ENCODE data around the gene CCDC3. TPM values are rescaled to one million over a fixed set of nuclear protein-coding genes. Genes with fewer than 3 reads are reported as not detected.
"Not testable (repeated sequence)": the region's sequence is repeated elsewhere in the genome, so short reads cannot be mapped to it uniquely, and the experiment has no call there.

Gene CCDC3
- total RNA-seq, 1 donor from 2014 or later, result 0.13 TPM

DNA sequence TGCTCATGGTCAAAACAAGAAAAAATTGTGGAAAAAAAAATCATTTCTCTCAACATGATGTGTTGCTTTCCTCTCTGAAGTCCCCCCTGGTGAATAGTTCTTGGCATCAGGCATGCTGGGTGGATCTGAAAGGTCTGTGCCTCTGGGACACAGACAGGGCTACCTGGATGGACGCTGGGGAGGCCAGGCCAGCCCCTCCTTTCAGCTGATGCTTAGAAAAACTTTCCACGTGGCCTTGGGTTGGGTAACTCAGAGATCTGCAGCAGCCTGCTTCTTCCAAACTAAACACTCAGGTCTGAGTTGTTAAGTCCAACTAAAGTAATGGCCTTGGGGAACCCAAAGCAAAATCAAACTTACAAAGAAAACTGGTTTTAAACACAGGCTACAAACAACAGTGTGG, 113.0 kb downstream of the CCDC3 start:
- no peak for DNase-seq (ENCODE audit: low read depth in 2 of 2)

DNA sequence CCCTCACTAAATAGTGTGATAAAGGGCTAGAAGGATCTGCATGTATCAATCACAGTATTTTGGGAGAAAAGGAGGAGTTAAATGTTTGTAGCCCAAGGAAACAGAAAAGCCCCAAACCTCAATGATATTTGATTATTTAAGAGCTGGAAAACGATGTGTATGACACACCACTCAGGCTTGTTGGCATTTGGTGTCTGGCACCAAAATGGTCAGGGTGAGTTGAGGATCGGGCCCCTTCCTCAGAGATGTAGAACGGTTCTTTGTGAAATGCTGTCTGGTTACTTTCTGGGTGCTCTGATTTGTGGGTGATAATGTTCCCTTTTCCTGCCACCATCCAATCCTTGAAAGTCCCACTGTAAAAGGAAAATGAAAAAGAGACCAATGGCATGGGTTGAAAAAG, 113.7 kb downstream of the CCDC3 start:
- DNase-seq (ENCODE audit: low read depth in 2 of 2), result no peak

DNA sequence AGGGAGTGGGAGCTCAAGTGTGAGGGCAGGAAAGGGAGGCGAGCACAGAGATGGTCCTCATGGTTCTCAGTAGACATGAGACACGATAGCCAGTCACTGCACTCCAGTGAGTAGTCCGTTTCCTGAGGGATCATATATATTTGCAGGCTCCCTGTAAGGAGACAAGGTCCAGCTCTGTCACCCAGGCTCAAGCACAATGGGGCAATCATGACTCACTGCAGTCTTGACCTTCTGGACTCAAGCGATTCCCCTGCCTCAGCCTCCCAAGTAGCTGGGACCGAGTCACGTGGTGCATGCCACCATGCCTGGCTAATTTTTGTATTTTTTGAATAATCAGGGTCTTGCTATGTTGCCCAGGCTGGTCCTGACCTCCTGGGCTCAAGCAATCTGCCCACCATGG, 116.7 kb downstream of the CCDC3 start:
- DNase-seq (ENCODE audit: low read depth in 2 of 2), result no peak

- DNase-seq (ENCODE audit: low read depth in 2 of 2), result no peak
These were observed 121.1 kb downstream of the CCDC3 start for GRCh38 chr10:12880423-12880822.

GRCh38 chr10:12877150-12877549, 124.4 kb downstream of the CCDC3 start:
- no peak for DNase-seq (ENCODE audit: low read depth in 2 of 2)

- no peak for DNase-seq (ENCODE audit: low read depth in 2 of 2)
These were observed 125.2 kb downstream of the CCDC3 start for GRCh38 chr10:12876266-12876665.

- no peak for DNase-seq (ENCODE audit: low read depth in 2 of 2)
These were observed 126.4 kb downstream of the CCDC3 start for GRCh38 chr10:12875100-12875499.

DNA sequence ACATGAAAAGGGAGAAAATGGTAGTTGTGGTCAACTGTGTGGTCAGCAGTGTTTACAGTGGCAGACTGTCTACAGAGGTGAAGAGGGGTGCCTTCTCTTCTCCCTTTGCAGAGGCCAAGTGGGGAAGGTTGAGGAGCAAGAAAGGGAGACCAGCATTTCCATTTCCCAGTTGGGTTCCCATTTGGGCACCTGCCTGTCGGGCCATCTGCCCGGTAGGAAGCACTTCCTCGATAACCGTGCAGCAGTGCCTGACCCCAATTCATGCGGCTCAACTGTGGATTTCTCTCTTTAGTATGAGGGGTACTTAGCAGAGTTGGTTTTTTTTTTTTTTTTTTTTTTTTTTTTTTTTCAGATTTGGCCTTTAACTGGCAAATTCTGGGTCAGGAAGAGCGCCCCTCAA, 127.0 kb downstream of the CCDC3 start:
- DNase-seq (ENCODE audit: low read depth in 2 of 2), result no peak

- DNase-seq (ENCODE audit: low read depth in 2 of 2), result no peak
These were observed 128.3 kb downstream of the CCDC3 start for GRCh38 chr10:12873172-12873571.

- DNase-seq (ENCODE audit: low read depth in 2 of 2), result no peak
These were observed 128.9 kb downstream of the CCDC3 start for GRCh38 chr10:12872577-12872976.

DNA sequence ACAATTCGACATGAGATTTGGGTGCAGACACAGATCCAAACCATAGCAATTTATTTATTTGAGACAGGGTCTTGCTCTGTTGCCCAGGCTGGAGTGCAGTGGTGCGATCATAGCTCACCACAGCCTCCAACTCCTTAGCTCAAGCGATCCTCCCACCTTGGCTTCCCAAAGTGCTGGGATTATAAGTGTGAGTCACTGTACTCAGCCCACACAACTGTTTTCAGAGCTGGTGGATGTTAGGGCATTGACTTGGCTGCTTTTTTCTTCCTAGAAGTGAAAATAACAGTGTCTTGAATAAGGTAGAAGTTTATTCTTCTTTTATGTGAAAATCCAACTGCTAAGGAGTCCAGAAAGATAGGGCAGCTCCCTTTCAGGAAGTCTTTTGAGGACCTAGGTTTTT, 132.1 kb downstream of the CCDC3 start:
- no peak for DNase-seq (ENCODE audit: low read depth in 2 of 2)

GRCh38 chr10:12868229-12868628, 133.3 kb downstream of the CCDC3 start:
- no peak for DNase-seq (ENCODE audit: low read depth in 2 of 2)

DNA sequence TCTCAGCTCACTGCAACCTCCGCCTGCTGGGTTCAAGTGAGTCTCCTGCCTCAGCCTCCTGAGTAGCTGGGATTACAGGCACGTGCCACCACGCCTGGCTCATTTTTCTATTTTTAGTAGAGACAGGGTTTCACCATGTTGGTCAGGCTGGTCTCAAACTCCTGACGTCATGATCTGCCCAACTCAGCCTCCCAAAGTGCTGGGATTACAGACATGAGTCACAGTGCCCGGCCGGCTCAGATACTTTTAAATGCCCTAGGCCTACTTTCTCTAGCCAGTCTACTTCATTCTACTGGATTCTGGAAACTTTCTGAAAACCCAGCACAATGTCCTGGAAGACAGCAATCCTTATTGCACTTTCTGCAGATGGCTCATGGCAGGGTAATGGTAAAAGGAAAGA, 136.0 kb downstream of the CCDC3 start:
- DNase-seq (ENCODE audit: low read depth in 2 of 2), result not testable (repeated sequence)

DNA sequence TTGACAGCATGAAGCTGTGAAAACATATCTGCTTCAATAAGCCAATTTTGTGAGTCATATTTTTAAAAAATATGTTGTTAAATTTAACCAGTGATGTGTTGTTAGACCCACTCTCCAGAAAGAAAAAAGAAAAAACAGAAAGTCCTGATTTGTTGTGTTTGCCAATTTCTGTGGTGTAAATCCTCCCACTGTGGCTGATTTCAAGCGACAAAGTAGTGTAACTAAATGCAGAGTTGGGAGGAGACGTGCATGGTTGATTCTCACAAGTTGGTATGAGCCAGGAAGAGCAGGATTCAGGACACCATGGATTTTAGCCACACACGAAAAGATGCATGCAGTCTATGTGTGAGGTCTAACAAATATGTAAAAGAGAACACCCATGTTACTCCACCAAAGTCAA, 139.1 kb downstream of the CCDC3 start:
- no peak for DNase-seq (ENCODE audit: low read depth in 2 of 2)

DNA sequence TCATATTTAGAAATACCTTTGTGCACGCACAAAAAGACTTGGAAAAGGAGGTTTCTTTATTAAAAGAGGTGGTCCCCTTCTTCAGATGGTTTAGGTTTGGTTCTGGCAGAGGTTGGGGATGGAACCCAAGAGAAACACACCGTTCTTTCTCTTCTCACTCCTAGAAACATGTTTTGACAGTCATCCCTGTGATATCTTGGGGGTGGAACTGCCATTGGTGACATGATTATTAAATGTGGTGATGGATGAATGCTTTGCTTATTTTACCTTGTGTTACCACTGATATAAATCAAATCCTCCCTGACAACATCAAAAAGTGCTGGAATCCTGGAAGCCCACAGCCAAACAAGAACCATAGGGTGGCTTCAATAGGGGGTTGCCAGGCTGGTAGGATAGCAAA, 146.5 kb downstream of the CCDC3 start:
- no peak for DNase-seq (ENCODE audit: low read depth in 2 of 2)

- DNase-seq (ENCODE audit: low read depth in 2 of 2), result no peak
These were observed 148.8 kb downstream of the CCDC3 start for GRCh38 chr10:12852687-12853086.

- peak in 1 of 2 donors; percentile 82 for DNase-seq (ENCODE audit: low read depth in 2 of 2)
These were observed 152.0 kb downstream of the CCDC3 start for GRCh38 chr10:12849319-12850181.

DNA sequence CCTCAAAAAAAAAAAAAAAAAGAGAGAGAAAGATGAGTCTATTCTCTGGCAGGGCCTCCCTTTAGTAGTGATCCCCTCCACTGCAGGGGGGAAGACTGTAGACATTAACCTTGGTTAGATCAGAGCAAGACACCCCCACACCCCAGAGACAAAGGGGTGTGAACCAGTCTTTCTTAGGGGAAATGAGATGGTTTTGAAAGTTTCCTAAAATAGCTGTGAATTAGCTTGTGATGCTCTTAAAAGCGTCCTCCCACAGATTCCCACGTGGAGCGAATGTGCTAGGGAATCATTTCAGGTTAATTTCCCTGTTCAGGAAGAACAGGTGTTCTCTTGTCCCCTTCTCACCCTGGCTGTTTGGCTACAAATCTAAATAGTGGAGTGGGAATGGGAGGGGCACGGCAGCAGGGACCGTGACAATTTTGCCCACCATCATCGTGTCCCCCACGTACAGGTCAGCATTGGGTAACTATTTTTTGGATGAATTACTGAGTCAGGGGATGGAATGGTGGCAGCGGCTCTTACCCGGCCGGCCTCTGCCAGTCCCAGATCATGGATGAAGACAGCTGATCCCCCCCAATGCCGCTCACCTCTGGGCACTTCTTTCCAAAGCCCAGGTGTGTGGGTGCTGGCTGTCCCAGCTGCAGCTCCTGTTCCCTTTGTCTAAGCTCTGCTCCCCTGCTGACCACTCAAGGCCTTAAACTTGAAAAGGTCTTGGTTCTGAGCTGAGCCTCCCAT, 152.9 kb downstream of the CCDC3 start:
- DNase-seq (ENCODE audit: low read depth in 2 of 2), result no peak

- DNase-seq (ENCODE audit: low read depth in 2 of 2), result no peak
These were observed 154.0 kb downstream of the CCDC3 start for GRCh38 chr10:12847361-12847975.

DNA sequence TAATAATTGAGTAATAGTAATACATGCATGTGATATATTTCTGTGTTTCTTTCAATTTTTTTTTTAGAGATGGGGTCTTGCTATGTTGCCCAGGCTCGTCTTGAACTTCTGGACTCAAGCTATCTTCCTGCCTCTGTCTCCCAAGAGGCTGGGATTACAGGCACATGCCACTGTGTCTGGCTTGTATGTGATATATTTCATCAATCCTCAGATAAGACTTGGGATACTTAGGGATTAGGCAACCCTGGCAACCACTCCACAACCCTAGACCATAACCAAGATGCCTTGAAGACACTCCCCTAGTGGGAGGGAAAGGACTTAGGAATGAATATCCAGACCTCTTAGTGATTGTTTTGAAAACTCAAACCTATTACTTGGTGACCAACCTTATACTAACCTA, 154.8 kb downstream of the CCDC3 start:
- no peak for DNase-seq (ENCODE audit: low read depth in 2 of 2)
